GM18858 (cell line): ENCODE data around the gene PTPRD.

ENCODE experiments used
- ATAC-seq: cut with Tn5 transposase; IDR thresholded peaks from one replicate; pipeline ENCODE4 v1.9.1; 2021; ENCODE audit not compliant: unreplicated experiment

Gene PTPRD

GRCh38 chr9:8880060-8880459 lies 1732.7 kb downstream of the PTPRD start:
- ATAC-seq = no peak

GRCh38 chr9:8879284-8879683 lies 1733.5 kb downstream of the PTPRD start:
- no peak for ATAC-seq

GRCh38 chr9:8877753-8878494 lies 1734.9 kb downstream of the PTPRD start:
- no peak for ATAC-seq

GRCh38 chr9:8876303-8876702 lies 1736.5 kb downstream of the PTPRD start:
- no peak for ATAC-seq

- no peak for ATAC-seq
Measured at GRCh38 chr9:8874482-8874881, 1738.3 kb downstream of the PTPRD start.

- no peak for ATAC-seq
Measured at GRCh38 chr9:8872802-8873201, 1740.0 kb downstream of the PTPRD start.

- no peak for ATAC-seq
Measured at GRCh38 chr9:8871796-8872445, 1740.9 kb downstream of the PTPRD start.

GRCh38 chr9:8871396-8871795 lies 1741.4 kb downstream of the PTPRD start:
- no peak for ATAC-seq

- no peak for ATAC-seq
Measured at GRCh38 chr9:8869812-8870211, 1743.0 kb downstream of the PTPRD start.

- ATAC-seq = no peak
Measured at GRCh38 chr9:8868632-8869031, 1744.2 kb downstream of the PTPRD start.

- no peak for ATAC-seq
Measured at GRCh38 chr9:8867148-8867547, 1745.7 kb downstream of the PTPRD start.

GRCh38 chr9:8864545-8864896 lies 1748.3 kb downstream of the PTPRD start:
- no peak for ATAC-seq

GRCh38 chr9:8863886-8864544 lies 1748.8 kb downstream of the PTPRD start:
- ATAC-seq = no peak

GRCh38 chr9:8863069-8863468 lies 1749.7 kb downstream of the PTPRD start:
- no peak for ATAC-seq

GRCh38 chr9:8860925-8861324 lies 1751.9 kb downstream of the PTPRD start:
- ATAC-seq = no peak

- no peak for ATAC-seq
Measured at GRCh38 chr9:8860086-8860485, 1752.7 kb downstream of the PTPRD start.

GRCh38 chr9:8859416-8859815 lies 1753.4 kb downstream of the PTPRD start:
- ATAC-seq = no peak

- no peak for ATAC-seq
Measured at GRCh38 chr9:8858596-8859161, 1754.1 kb downstream of the PTPRD start.

GRCh38 chr9:8857926-8858595 lies 1754.7 kb downstream of the PTPRD start:
- ATAC-seq = no peak

GRCh38 chr9:8857068-8857925 lies 1755.5 kb downstream of the PTPRD start:
- ATAC-seq = no peak
